HepG2 (cell line): Measurements from ENCODE around the gene KIRREL3. TPM values are rescaled to one million over a fixed set of nuclear protein-coding genes. Genes with fewer than 3 reads are reported as not detected.

ENCODE experiments used
- ATAC-seq: fragments of 200-7000 bp; cut with Tn5 transposase; 3 replicates; pipeline ENCODE4 v1.9.1; 2020; ENCODE audit warnings: mild to moderate bottlenecking, moderate library complexity
- BruUV-seq: library from RNA; stranded (reverse); fragments of 400-500 nt; replicated peaks from 2 replicates; lab custom pipeline; 2021; lab: Mats Ljungman, UMichigan
- CTCF ChIA-PET: fragments of 300-600 bp; formaldehyde crosslinking; extraction: SDS; loops from one replicate; lab custom pipeline; 2021; ENCODE audit warnings: low total read pairs, inconsistent platforms, low intra/inter-chr PET ratio; lab: Yijun Ruan, JAX
- POLR2A ChIA-PET: fragments of 350-600 bp; sonication (Branson Sonifier 250); formaldehyde crosslinking; loops from one replicate; lab custom pipeline; 2020; ENCODE audit warnings: antibody characterized with exemption, inconsistent platforms; lab: Yijun Ruan, JAX
- DNase-seq: peaks from one replicate; pipeline ENCODE4 v3.0.0-alpha.2; 2015; ENCODE audit warnings: low spot score
- FAIRE-seq: peaks from 3 replicates; lab custom pipeline; 2011; peaks lifted over from hg19 to GRCh38; lab: Jason Lieb, UNC
- H2AFZ ChIP-seq: one replicate; pipeline ENCODE4 v1.6.1; 2011; ENCODE audit warnings: low read length, inconsistent platforms
- H3K27ac ChIP-seq: fragments of 300-600 bp; 3 replicates; pipeline ENCODE4 v1.8.0; 2011; ENCODE audit warnings: mixed run types, mild to moderate bottlenecking, mixed read lengths, low read length, inconsistent platforms; ENCODE audit not compliant: insufficient read depth; ENCODE audit errors: extremely low read length
- H3K27me3 ChIP-seq, 2 experiments: fragments of 200-600 bp in 1 of 2; 2 replicates in 1 of 2; 3 replicates in 1 of 2; pipeline versions ENCODE4 v1.6.0 to v1.8.0; 2011; ENCODE audit warnings: low read length in 2 of 2, mild to moderate bottlenecking in 2 of 2, moderate library complexity in 2 of 2, inconsistent platforms in 1 of 2; ENCODE audit not compliant: insufficient read depth in 2 of 2, control insufficient read depth in 1 of 2
- H3K36me3 ChIP-seq, 2 experiments: fragments of 200-600 bp in 1 of 2; replicated peaks in 1 of 2; 2 replicates in 1 of 2; 3 replicates in 1 of 2; pipeline versions ENCODE4 v1.5.1 to v1.8.0; 2011; ENCODE audit warnings: low read length in 2 of 2, inconsistent platforms in 1 of 2; ENCODE audit not compliant: insufficient read depth in 2 of 2, control insufficient read depth in 1 of 2
- H3K4me1 ChIP-seq: 2 replicates; pipeline ENCODE4 v1.5.1; 2012; ENCODE audit warnings: low read length, inconsistent platforms; ENCODE audit not compliant: insufficient read depth
- H3K4me2 ChIP-seq: 2 replicates; pipeline ENCODE4 v1.6.0; 2011; ENCODE audit warnings: low read depth, low read length, inconsistent platforms
- H3K4me3 ChIP-seq, 3 experiments: fragments of 200-600 bp in 1 of 3; sonication (generic), shearing (Covaris generic) in 1 of 3; replicated peaks in 1 of 3; 2 replicates each; pipeline ENCODE4 v1.5.1; 2011 to 2016; ENCODE audit warnings: low read length in 3 of 3, inconsistent platforms in 2 of 3, low read depth in 2 of 3, mild to moderate bottlenecking in 2 of 3, control low read depth in 1 of 3, mixed read lengths in 1 of 3; ENCODE audit not compliant: insufficient read depth in 1 of 3
- H3K79me2 ChIP-seq: one replicate; pipeline ENCODE4 v1.6.1; 2011; ENCODE audit warnings: low read length, inconsistent platforms; ENCODE audit not compliant: insufficient read depth
- H3K9ac ChIP-seq: 2 replicates; pipeline ENCODE4 v1.6.0; 2011; ENCODE audit warnings: mild to moderate bottlenecking, low read depth, low read length, inconsistent platforms; ENCODE audit not compliant: insufficient read depth
- H3K9me3 ChIP-seq: 2 replicates; pipeline ENCODE4 v1.5.1; 2012; ENCODE audit warnings: mild to moderate bottlenecking, low read length
- H4K20me1 ChIP-seq: 2 replicates; pipeline ENCODE4 v1.6.0; 2011; ENCODE audit warnings: inconsistent platforms, mild to moderate bottlenecking, low read length, moderate library complexity; ENCODE audit not compliant: insufficient read depth
- EED ChIP-seq: sonication (generic); formaldehyde crosslinking; IDR thresholded peaks from 2 replicates; pipeline ENCODE4 v1.5.0; 2020; ENCODE audit warnings: mild to moderate bottlenecking, missing genetic modification reagents
- GTF2F1 ChIP-seq: fragments of 150-350 bp; IDR thresholded peaks from 2 replicates; pipeline ENCODE4 v1.6.1; 2014; ENCODE audit warnings: low read length
- HNF4A ChIP-seq: sonication (generic); formaldehyde crosslinking; IDR thresholded peaks from 2 replicates; pipeline ENCODE4 v1.4.0; 2020; ENCODE audit warnings: missing genetic modification reagents
- KAT7 ChIP-seq: IDR thresholded peaks from 2 replicates; pipeline ENCODE4 v1.6.1; 2018; ENCODE audit warnings: borderline replicate concordance, missing compliant biosample characterization
- MLX ChIP-seq: IDR thresholded peaks from 2 replicates; pipeline ENCODE4 v1.6.1; 2016
- NRL ChIP-seq: sonication (generic); formaldehyde crosslinking; IDR thresholded peaks from 2 replicates; pipeline ENCODE4 v1.5.0; 2020; ENCODE audit warnings: missing genetic modification reagents, mild to moderate bottlenecking, moderate library complexity, borderline replicate concordance
- PITX1 ChIP-seq: sonication (generic); formaldehyde crosslinking; IDR thresholded peaks from 2 replicates; pipeline ENCODE4 v1.5.1; 2020; ENCODE audit warnings: mild to moderate bottlenecking, missing genetic modification reagents
- RAD21 ChIP-seq: fragments of 450-650 bp; formaldehyde crosslinking; IDR thresholded peaks from 2 replicates; pipeline ENCODE4 v1.5.0; 2020; ENCODE audit warnings: mild to moderate bottlenecking
- SIN3B ChIP-seq: fragments of 150-350 bp; IDR thresholded peaks from 2 replicates; pipeline ENCODE4 v1.6.1; 2014; ENCODE audit warnings: low read length
- SMARCC2 ChIP-seq: fragments of 450-650 bp; IDR thresholded peaks from 2 replicates; pipeline ENCODE4 v1.6.1; 2017; ENCODE audit warnings: antibody characterized with exemption, mild to moderate bottlenecking
- SP4 ChIP-seq: sonication (generic); formaldehyde crosslinking; IDR thresholded peaks from 2 replicates; pipeline ENCODE4 v1.8.1; 2023; ENCODE audit warnings: mild to moderate bottlenecking, missing genetic modification reagents
- SRSF1 ChIP-seq: fragments of 200-400 bp; formaldehyde crosslinking; optimal IDR thresholded peaks from 2 replicates; pipeline ENCODE3; 2017; ENCODE audit warnings: mild to moderate bottlenecking, low read depth, low read length, moderate library complexity
- TAF15 ChIP-seq: fragments of 200-400 bp; formaldehyde crosslinking; IDR thresholded peaks from one replicate; pipeline ENCODE4 v1.6.1; 2018; ENCODE audit warnings: mild to moderate bottlenecking, low read depth, low read length; ENCODE audit not compliant: poor library complexity, severe bottlenecking
- ZNF251 ChIP-seq: sonication (generic); formaldehyde crosslinking; IDR thresholded peaks from 2 replicates; pipeline ENCODE4 v1.9.0; 2021; ENCODE audit warnings: mild to moderate bottlenecking, missing genetic modification reagents
- ZNF253 ChIP-seq: sonication (generic); formaldehyde crosslinking; IDR thresholded peaks from 2 replicates; pipeline ENCODE4 v1.8.0; 2022; ENCODE audit warnings: mild to moderate bottlenecking, missing genetic modification reagents, borderline replicate concordance
- ZNF800 ChIP-seq: sonication (generic); formaldehyde crosslinking; IDR thresholded peaks from 2 replicates; pipeline ENCODE4 v1.4.0; 2020; ENCODE audit warnings: missing genetic modification reagents
- WGBS: methylation state at CpG from one replicate; pipeline ENCODE4 v1.1.6; 2017; ENCODE audit warnings: low lambda C conversion rate; 5-methylcytosine and 5-hydroxymethylcytosine counted together
- in situ Hi-C: cut with HindIII; loops from 2 replicates; pipeline ENCODE4 v1.10.0; 2017; ENCODE audit warnings: low pct_unique_long_range_greater_than_20kb; ENCODE audit not compliant: extremely low pct_ligation_motif_present
- intact Hi-C: fragments of 100-400 bp; cut with micrococcal nuclease; formaldehyde crosslinking; loops from one replicate; pipeline ENCODE4 v1.10.0; 2022; ENCODE audit not compliant: unreplicated experiment
- polyA plus RNA-seq, 8 experiments: library from polyadenylated mRNA; depleted of rRNA in 3 of 8; stranded (reverse) in 7 of 8; unstranded in 1 of 8; fragments of >200 nt; fragmentation: Illumina TruSeq in 4 of 8; extraction: Trizol in 4 of 8; gene quantifications; 2 replicates each; pipeline versions ENCODE4 v1.2.1 to v1.2.3, GENCODE V29; 2011 to 2016; ENCODE audit warnings: low read depth in 4 of 8, missing spikeins in 1 of 8, mixed read lengths in 1 of 8; ENCODE audit not compliant: insufficient read depth in 1 of 8
- total RNA-seq, 5 experiments: library from RNA; depleted of rRNA; stranded (reverse); fragments of >200 nt; fragmentation: Illumina TruSeq; extraction: Trizol; gene quantifications; 2 replicates each; pipeline ENCODE4 v1.2.3, GENCODE V29; 2016; ENCODE audit warnings: low read depth in 1 of 5
- TF ChIP-seq, protein P1 (sequence below): sonication (generic); formaldehyde crosslinking; IDR thresholded peaks from 2 replicates; pipeline ENCODE4 v1.5.0; 2020; ENCODE audit warnings: missing genetic modification reagents, mild to moderate bottlenecking, borderline replicate concordance

KIRREL3 gene
- total and polyA plus RNA-seq, 2 of the 13 experiments (the other 11 are each of a cell fraction or from before 2014, with no cell fraction given) = not detected

GRCh38 chr11:126502159-126502558 is 498.4 kb downstream of the KIRREL3 start:
- DNase-seq (no peak), FAIRE-seq (no peak), ATAC-seq (no peak)
- WGBS = 0% methylated on average over 1 of the region's 2 CpGs
- ChIA-PET CTCF (no interaction called here), POLR2A (no interaction called here)
- Histone ChIP-seq H4K20me1 (no peaks in the 10 kb centered on the region), H3K4me3 (no peak overlapping the region), H2AFZ (no peak overlapping the region), H3K79me2 (no peaks in the 10 kb centered on the region), H3K9me3 (no peaks in the 10 kb centered on the region), H3K27me3 (peaks cover 6 to 50% of the 10 kb centered on the region in 2 experiments), H3K4me1 (no peaks in the 10 kb centered on the region), H3K4me2 (no peak overlapping the region), H3K27ac (no peak overlapping the region), H3K9ac (no peak overlapping the region), H3K36me3 (no peaks in the 10 kb centered on the region)
- in situ Hi-C loops = no loop called here
- BruUV-seq = no TSS peak
- intact Hi-C loops = no loop called here
- TF ChIP-seq TAF15 (no peak), EED (no peak), GTF2F1 (no peak), RAD21 (CRISPR knock-in tag) (no peak), MLX (CRISPR knock-in tag) (no peak), SIN3B (no peak), ZNF800 (CRISPR knock-in tag) (no peak), ZNF253 (no peak), SMARCC2 (no peak), ZNF251 (CRISPR knock-in tag) (no peak), KAT7 (CRISPR knock-in tag) (no peak), NRL (CRISPR knock-in tag) (no peak), PITX1 (no peak), HNF4A (CRISPR knock-in tag) (no peak), SRSF1 (no peak), SP4 (no peak)
- TF ChIP-seq, protein P1, sequence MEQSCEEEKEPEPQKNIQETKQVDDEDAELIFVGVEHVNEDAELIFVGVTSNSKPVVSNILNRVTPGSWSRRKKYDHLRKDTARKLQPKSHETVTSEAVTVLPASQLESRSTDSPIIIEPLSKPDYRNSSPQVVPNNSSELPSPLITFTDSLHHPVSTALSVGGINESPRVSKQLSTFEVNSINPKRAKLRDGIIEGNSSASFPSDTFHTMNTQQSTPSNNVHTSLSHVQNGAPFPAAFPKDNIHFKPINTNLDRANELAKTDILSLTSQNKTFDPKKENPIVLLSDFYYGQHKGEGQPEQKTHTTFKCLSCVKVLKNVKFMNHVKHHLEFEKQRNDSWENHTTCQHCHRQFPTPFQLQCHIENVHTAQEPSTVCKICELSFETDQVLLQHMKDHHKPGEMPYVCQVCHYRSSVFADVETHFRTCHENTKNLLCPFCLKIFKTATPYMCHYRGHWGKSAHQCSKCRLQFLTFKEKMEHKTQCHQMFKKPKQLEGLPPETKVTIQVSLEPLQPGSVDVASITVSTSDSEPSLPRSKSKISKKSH (CRISPR knock-in tag) = no peak
